Limb (tissue), 2 donors: ENCODE results near the gene NDUFA7.
"Not testable (repeated sequence)": the region's sequence is repeated elsewhere in the genome, so short reads cannot be mapped to it uniquely, and the experiment has no call there.

Experiments
- DNase-seq, 2 donors: peaks; one replicate each; pipeline ENCODE4 v3.0.0-alpha.2; 2016; ENCODE audit errors: extremely low spot score in 2 of 2

Gene NDUFA7

GRCh38 chr19:8319807-8320520, 1.2 kb downstream of the NDUFA7 start:
- DNase-seq: no peak

GRCh38 chr19:8318835-8319234, 2.3 kb downstream of the NDUFA7 start:
- DNase-seq: not testable (repeated sequence)

DNA sequence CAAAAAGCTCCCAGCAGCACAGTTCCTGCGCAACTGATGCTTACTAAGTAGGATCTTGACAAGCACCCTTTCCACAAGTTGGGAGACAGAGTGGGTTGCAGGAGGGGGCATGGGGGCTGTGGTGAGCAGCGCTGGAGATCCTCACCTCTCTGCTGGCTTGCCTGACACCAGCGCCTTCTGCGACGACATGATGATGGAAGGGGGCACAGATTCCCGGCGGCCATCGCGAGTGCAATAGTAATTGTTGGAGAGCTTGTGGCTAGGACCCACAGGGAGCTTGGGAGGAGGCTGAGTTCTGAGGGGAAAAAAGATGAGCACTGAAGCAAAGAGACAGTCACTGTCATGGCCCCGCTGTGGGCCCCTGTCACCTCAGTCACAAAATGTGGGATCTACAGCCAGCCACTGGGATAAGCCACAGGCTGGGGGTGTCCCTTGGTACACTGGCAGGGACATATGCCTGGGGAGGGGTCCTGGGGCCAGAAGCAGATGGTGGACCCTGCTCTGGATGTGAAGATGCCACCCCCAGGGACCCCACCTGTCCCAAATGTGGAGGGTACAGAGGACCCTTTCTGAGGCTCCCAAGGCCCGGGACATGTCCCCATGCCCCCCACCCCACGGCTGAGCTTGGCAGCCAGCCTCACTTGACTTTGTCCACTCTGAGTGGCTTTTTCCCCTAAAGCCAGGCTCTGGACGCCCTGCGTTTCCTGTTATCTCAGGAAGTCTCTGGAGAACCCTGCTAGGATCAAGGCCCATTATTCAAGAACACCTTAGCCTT, 4.6 kb downstream of the NDUFA7 start:
- no peak for DNase-seq

DNA sequence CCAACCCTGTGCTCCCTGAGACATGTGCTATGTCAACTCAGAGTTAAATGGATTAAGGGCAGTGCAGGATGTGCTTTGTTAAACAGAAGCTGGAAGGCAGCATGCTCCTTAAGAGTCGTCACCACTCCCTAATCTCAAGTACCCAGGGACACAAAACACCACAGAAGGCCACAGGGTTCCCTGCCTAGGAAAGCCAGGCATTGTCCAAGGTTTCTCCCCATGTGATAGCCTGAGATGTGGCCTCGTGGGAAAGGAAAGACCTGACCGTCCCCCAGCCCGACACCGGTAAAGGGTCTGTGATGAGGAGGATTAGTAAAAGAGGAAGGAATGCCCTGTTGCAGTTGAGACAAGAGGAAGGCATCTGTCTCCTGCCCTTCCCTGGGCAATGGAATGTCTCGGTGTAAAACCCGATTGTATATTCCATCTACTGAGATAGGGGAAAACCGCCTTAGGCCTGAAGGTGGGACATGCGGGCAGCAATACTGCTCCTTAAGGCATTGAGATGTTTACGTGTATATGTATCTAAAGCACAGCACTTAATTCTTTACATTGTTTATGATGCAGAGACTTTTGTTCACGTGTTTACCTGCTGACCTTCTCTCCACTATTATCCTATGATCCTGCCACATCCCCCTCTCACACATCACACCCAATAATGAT, 6.1 kb downstream of the NDUFA7 start:
- not testable (repeated sequence) for DNase-seq

DNA sequence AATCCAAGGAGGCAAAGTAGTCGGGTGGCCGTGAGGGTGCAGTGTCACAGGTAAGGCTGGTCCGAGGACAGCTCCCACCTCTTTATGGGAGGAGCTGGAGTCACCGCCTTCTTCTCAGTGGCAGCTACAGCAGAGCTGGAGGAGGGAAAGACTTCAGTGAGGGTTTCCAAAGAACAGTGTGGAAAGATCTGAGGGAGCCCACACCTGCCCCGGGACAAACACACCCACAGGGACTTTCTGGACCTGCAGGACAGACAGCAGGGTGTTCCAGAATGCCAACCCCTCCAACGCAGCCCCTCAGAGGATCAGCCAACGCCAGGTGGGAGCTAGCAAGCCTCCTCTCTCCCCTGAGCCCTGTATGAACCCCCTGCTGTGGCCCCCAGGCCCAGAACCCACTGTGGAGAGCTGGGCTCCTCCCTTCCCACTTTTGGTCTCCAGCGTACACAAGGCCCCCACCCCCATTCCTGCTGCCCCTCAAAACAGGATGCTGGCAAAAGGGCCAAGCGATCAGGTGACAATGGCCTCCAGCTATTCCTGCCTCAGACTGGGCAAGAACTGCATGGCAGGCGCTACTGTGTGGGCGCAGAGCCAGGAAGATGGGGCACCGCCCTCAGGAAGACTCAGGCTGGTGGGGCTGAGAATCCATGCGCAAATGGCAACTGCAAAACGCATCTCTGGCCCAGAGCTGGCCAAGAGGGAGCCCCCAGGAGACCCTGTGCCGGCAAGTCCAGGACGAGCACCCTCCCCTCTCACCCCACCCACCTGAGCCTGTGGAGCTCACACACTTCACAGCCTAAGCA, 9.5 kb downstream of the NDUFA7 start:
- DNase-seq: no peak

- no peak for DNase-seq
These were observed 10.7 kb downstream of the NDUFA7 start for GRCh38 chr19:8310342-8311055.

- no peak for DNase-seq
These were observed 12.3 kb downstream of the NDUFA7 start for GRCh38 chr19:8308891-8309291.

DNA sequence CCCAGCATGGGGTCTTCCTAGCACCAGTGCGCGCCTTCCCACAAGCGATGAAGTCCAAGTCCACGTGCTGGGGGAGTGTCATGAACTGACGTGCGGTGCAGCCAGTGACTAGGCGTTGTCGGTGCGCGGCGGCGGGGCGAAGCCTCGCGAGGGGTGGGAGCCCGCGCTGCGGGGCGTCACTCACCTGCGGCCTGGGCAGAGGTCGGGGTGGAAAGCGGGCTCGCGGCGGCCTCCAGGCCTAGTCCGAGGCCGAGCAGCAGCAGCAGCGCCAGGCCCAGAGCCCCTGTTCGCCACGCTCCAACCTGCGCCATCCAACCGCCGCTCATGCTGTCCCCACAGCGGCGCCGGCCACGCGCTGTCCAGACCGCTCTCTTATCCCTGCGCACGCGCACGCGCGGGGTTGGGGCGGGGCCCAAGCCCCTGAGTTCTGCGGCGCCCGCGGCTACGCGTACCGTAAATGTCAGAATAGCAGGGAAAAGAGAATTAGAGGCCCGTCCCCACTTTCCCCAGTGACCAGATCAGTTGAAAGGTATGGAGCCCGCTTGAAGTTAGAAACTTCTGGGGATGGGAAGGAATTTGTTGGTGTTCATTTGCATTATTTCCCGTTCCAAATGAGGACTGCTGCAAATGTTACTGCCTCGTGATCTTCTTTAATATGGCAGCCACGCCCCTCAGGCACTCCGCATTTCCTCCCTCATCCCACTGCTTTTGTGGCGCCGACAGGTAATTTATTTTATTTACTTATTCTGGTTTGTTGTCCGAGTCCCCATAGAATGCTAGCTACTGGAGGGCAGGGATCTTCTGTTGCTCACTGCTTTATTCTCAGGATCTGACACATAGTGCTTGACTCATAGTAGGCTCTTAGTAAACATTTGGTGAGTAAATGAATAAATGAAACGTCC, 13.0 kb downstream of the NDUFA7 start, which contains the start of gene CD320:
CD320 (minus strand) TSS at position 394 of the 902 bp plus-strand sequence; CDS start at position 326, 68 bp downstream.
- peak; percentile 91 to 93 for DNase-seq

- DNase-seq: no peak
These were observed 13.7 kb downstream of the NDUFA7 start for GRCh38 chr19:8307400-8307964.

GRCh38 chr19:8306235-8307054, 14.7 kb downstream of the NDUFA7 start:
- DNase-seq: no peak

DNA sequence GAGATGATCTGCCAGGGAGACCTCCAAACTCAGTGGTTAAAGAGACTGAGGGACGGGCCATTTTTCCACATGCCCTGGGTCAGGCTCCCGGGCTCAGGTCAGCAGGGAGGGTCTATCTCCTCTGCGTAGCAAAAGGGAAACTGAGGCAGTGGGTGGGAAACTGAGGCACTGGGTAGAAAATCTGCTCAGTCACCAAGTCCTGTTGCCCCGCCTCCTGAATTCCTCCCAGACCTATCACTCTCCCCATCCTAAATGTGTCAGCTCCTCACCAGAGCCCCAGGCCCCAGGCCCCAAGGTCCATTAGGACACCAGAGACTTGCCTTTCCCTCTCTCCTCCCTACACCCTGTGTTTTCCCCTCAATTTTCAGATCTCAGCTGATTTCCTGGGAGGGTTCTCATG, 15.4 kb downstream of the NDUFA7 start:
- DNase-seq: no peak

DNA sequence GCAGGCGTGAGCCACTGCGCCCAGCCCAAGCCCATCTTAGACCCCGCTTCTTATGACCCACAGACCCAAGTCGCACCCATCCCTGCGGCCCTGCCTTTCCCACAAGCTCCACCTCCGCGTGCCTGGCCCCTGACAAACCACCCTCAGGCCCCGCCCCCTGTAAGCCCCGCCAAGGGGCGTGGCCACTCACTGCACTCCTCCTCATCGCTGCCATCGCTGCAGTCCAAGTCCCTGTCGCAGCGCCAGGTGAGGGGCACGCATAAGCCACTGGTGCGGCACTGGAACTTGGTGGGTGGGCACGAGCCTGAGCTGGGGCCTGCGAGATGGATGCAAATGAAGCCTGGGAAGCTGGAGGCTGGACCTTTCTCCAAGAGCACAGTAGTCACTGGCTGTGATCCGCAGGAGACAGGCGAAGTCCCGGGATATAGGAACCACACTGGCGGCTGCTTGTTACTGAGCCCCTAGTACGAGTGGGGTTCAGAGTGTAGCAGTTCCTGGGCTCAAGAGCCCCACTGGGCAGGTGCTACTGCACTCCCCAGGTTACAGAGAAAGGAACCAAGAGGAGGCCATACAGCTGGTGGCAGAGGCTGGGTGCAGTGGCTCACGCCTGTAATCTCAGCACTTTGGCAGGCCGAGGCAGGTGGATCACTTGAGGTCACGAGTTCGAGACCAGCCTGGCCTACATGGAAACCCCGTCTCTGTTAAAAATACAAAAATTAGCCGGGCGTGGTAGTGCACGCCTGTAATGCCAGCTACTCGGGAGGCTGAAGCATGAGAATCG, 16.1 kb downstream of the NDUFA7 start:
- DNase-seq: no peak

DNA sequence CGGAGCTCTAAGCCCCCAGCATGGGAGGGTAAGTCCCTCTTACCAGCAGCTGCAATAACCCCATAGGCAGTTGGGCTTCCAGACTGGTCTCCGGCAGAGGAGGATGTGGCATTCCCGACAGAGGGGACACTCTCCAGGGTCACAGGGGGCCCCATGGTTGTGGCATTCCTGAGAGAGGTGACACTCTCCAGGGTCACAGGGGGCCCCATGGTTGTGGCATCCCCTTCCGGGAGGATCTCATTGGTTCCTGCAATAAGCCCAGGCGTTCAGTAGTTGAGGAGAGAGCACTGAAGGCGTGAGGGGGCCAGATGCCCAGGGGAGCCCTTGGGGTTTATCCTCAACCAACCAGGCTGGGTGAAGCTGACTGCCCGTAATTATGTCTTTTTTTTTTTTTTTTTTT, 18.4 kb downstream of the NDUFA7 start:
- DNase-seq: no peak

GRCh38 chr19:8302357-8302691, 18.9 kb downstream of the NDUFA7 start:
- peak in 1 of 2 donors; percentile 38 for DNase-seq

DNA sequence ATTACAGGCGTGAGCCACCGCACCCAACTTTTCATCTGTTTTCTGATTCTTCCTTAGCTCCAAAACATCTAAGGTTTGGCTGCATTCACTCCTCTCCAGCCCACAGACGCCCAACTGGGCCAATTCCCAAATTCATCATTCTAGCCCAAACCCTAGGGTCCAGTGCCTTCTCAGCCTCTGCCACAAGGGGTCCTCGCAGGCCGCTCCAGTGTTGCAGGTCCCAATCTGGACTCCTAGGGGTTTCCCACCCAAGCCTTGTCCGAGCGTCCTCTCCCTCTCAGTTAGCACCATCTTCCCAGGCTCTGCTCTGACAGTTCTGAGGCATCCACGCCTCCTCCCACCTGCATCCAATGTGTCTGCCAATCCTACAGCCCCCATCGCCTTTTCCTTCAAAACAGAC, 29.8 kb downstream of the NDUFA7 start:
- DNase-seq: not testable (repeated sequence)

- DNase-seq: not testable (repeated sequence)
These were observed 44.7 kb downstream of the NDUFA7 start for GRCh38 chr19:8276508-8276907.

GRCh38 chr19:8269724-8270123, 51.5 kb downstream of the NDUFA7 start:
- no peak for DNase-seq

DNA sequence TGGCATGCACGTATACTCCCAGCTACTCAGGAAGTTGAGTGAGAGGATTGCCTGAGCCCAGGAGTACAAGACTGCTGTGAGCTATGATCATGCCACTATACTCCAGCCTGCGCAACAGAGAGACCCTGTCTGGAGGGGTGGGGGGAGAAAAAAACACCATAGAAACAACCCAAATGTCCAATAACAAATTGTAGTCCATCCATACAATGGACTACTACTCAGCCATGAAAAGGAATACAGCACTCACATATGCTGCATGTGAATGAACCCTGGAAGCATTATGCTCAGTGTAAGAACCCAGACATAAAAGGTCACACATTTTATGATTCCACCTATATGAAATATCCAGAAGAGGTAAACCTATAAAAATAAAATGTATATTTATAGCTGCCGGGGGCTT, 55.3 kb downstream of the NDUFA7 start:
- no peak for DNase-seq
